H1 (cell line): ENCODE results near the gene JAG1. TPM values are rescaled to one million over a fixed set of nuclear protein-coding genes. Genes with fewer than 3 reads are reported as not detected.

Experiments used
- BACH1 ChIP-seq: IDR thresholded peaks from 2 replicates; pipeline ENCODE4 v1.6.1; 2012; ENCODE audit warnings: low read length, improper control_type of control experiment
- CTCF ChIP-seq, 3 experiments: IDR thresholded peaks; 1 replicate in 2 of 3; 2 replicates in 1 of 3; pipeline versions ENCODE4 v1.5.1 to v1.6.1; 2011; ENCODE audit warnings: low read length in 3 of 3, mild to moderate bottlenecking in 3 of 3, inconsistent platforms in 2 of 3, low read depth in 1 of 3, moderate library complexity in 1 of 3; ENCODE audit not compliant: insufficient read depth in 1 of 3; ENCODE audit errors: control extremely low read depth in 1 of 3
- EGR1 ChIP-seq: IDR thresholded peaks from 2 replicates; pipeline ENCODE4 v1.6.1; 2011; ENCODE audit warnings: low read depth, low read length, borderline replicate concordance
- EZH2 ChIP-seq: fragments of 200-600 bp; sonication (generic); IDR thresholded peaks from 2 replicates; pipeline ENCODE4 v1.7.1; 2012; ENCODE audit warnings: low read depth, mild to moderate bottlenecking, moderate library complexity, low read length, inconsistent platforms; ENCODE audit not compliant: severe bottlenecking
- FOSL1 ChIP-seq: IDR thresholded peaks from 2 replicates; pipeline ENCODE4 v1.6.1; 2011; ENCODE audit warnings: mild to moderate bottlenecking, low read depth, low read length, moderate library complexity; ENCODE audit not compliant: insufficient read depth
- GABPA ChIP-seq: IDR thresholded peaks from 2 replicates; pipeline ENCODE4 v1.6.1; 2011; ENCODE audit warnings: mild to moderate bottlenecking, low read length, moderate library complexity, borderline replicate concordance; ENCODE audit not compliant: insufficient read depth
- HDAC2 ChIP-seq, 2 experiments: fragments of 300-600 bp in 1 of 2; sonication (generic) in 1 of 2; IDR thresholded peaks; 2 replicates each; pipeline ENCODE4 v1.6.1; 2011 to 2012; ENCODE audit warnings: low read depth in 2 of 2, low read length in 2 of 2, mild to moderate bottlenecking in 2 of 2, moderate library complexity in 2 of 2, borderline replicate concordance in 1 of 2, inconsistent platforms in 1 of 2
- JUND ChIP-seq: IDR thresholded peaks from 2 replicates; pipeline ENCODE4 v1.6.1; 2011; ENCODE audit warnings: mild to moderate bottlenecking, improper control_type of control experiment, low read length
- KDM5A ChIP-seq: fragments of 200-600 bp; IDR thresholded peaks from 2 replicates; pipeline ENCODE4 v1.7.1; 2012; ENCODE audit warnings: mild to moderate bottlenecking, low read length, inconsistent platforms, mixed read lengths
- NRF1 ChIP-seq: IDR thresholded peaks from 2 replicates; pipeline ENCODE4 v1.6.1; 2011; ENCODE audit warnings: mild to moderate bottlenecking, low read depth, low read length, improper control_type of control experiment
- PHF8 ChIP-seq: fragments of 200-600 bp; sonication (generic); conservative IDR thresholded peaks from 2 replicates; pipeline ENCODE4 v1.7.1; 2012; ENCODE audit warnings: low read depth, mild to moderate bottlenecking, inconsistent platforms, low read length, moderate library complexity
- POLR2AphosphoS5 ChIP-seq: IDR thresholded peaks from 2 replicates; pipeline ENCODE4 v1.6.1; 2011; ENCODE audit warnings: low read depth, low read length
- RAD21 ChIP-seq, 2 experiments: IDR thresholded peaks in 1 of 2; conservative IDR thresholded peaks in 1 of 2; 2 replicates each; pipeline ENCODE4 v1.6.1; 2011; ENCODE audit warnings: low read depth in 2 of 2, low read length in 2 of 2, improper control_type of control experiment in 1 of 2, inconsistent platforms in 1 of 2, mild to moderate bottlenecking in 1 of 2, moderate library complexity in 1 of 2
- RXRA ChIP-seq: IDR thresholded peaks from 2 replicates; pipeline ENCODE4 v1.6.1; 2011; ENCODE audit warnings: low read depth, mild to moderate bottlenecking, low read length, moderate library complexity; ENCODE audit not compliant: insufficient read depth
- SAP30 ChIP-seq: fragments of 300-600 bp; sonication (generic); IDR thresholded peaks from 2 replicates; pipeline ENCODE4 v1.7.1; 2012; ENCODE audit warnings: low read length, moderate library complexity, mild to moderate bottlenecking, inconsistent platforms; ENCODE audit not compliant: insufficient read depth, insufficient replicate concordance
- SIN3A ChIP-seq, 2 experiments: IDR thresholded peaks in 1 of 2; conservative IDR thresholded peaks in 1 of 2; 2 replicates each; pipeline ENCODE4 v1.6.1; 2011 to 2012; ENCODE audit warnings: low read length in 2 of 2, improper control_type of control experiment in 1 of 2, low read depth in 1 of 2, mild to moderate bottlenecking in 1 of 2
- SIRT6 ChIP-seq: IDR thresholded peaks from one replicate; pipeline ENCODE4 v1.7.1; 2012; ENCODE audit warnings: low read length, inconsistent platforms
- SP1 ChIP-seq: IDR thresholded peaks from 2 replicates; pipeline ENCODE4 v1.6.1; 2011; ENCODE audit warnings: low read depth, low read length
- SP4 ChIP-seq: IDR thresholded peaks from 2 replicates; pipeline ENCODE4 v1.6.1; 2012; ENCODE audit warnings: low read length, inconsistent platforms
- SRF ChIP-seq: IDR thresholded peaks from 2 replicates; pipeline ENCODE4 v1.6.1; 2011; ENCODE audit warnings: mild to moderate bottlenecking, low read depth, low read length, moderate library complexity
- TBP ChIP-seq: IDR thresholded peaks from 2 replicates; pipeline ENCODE4 v1.6.1; 2011; ENCODE audit warnings: low read depth, low read length, improper control_type of control experiment
- YY1 ChIP-seq: IDR thresholded peaks from 2 replicates; pipeline ENCODE4 v1.6.1; 2011; ENCODE audit warnings: low read depth, mild to moderate bottlenecking, low read length
- polyA plus RNA-seq, 7 experiments: library from polyadenylated mRNA; depleted of rRNA in 3 of 7; stranded (reverse) in 5 of 7; unstranded in 2 of 7; fragments of >200 nt in 5 of 7; fragments of 200-250 nt in 2 of 7; gene quantifications; 1 replicate in 5 of 7; 2 replicates in 1 of 7; 4 replicates in 1 of 7; pipeline versions ENCODE4 v1.2.1 to v1.2.3, GENCODE V29; 2011 to 2013; ENCODE audit warnings: missing spikeins in 2 of 7, mixed read lengths in 2 of 7
- total RNA-seq: library from RNA; stranded (reverse); fragmentation: NEBNext Ultra II Directional; extraction: Animal tissue kit (Norgen Biotek cat#: 25700); gene quantifications from 2 replicates; pipeline ENCODE4 v1.2.1, GENCODE V29; 2021

JAG1 gene
- total and polyA plus RNA-seq, 2 of the 8 experiments (the other 6 are each of a cell fraction or from before 2014, with no cell fraction given): 13.5 to 27.3 TPM

- TF ChIP-seq SIN3A (conservative IDR thresholded peaks at IDR 0.05 in 1 of 2, IDR thresholded peaks at IDR 0.05 in 1 of 2; ENCODE audit: low read depth in 1 of 2, low read length in 2 of 2) (peak in 1 of 2 experiments; percentile 89; a peak in 2 of 4 replicates), SRF (no peak), JUND (peak; percentile 86), YY1 (no peak), POLR2AphosphoS5 (no peak), EZH2 (no peak), SP1 (no peak), SIRT6 (no peak), RXRA (no peak), SP4 (no peak), GABPA (no peak), PHF8 (no peak), EGR1 (no peak), KDM5A (no peak), BACH1 (no peak; the same call in 1 of the 2 replicates), HDAC2 (IDR thresholded peaks at IDR 0.05; ENCODE audit: borderline replicate concordance in 1 of 2, low read depth in 2 of 2, low read length in 2 of 2) (peak in 1 of 2 experiments; percentile 24; a peak in 1 of 4 replicates), SAP30 (peak; percentile 49), NRF1 (no peak), FOSL1 (no peak), CTCF (IDR thresholded peaks at IDR 0.05; ENCODE audit: control extremely low read depth in 1 of 3, insufficient read depth in 1 of 3, low read depth in 1 of 3, low read length in 3 of 3) (peak; percentile 53 to 77 (median 76)), RAD21 (IDR thresholded peaks at IDR 0.05 in 1 of 2, conservative IDR thresholded peaks at IDR 0.05 in 1 of 2; ENCODE audit: low read depth in 2 of 2, low read length in 2 of 2) (peak; percentile 36 to 55), TBP (peak; percentile 15; the same call in 1 of the 2 replicates)
Measured at GRCh38 chr20:10671221-10671918, 2.4 kb downstream of the JAG1 start (continued).
